ENCODE results near the gene MINDY4. TPM values are rescaled to one million over a fixed set of nuclear protein-coding genes. Genes with fewer than 3 reads are reported as not detected.

MINDY4 gene
- total RNA-seq (2021; fragmentation: NEBNext Ultra II Directional; extraction: Animal tissue kit (Norgen Biotek cat#: 25700)), result 3.6 and 3.8 TPM in 2 replicates
- polyA plus RNA-seq (2011; rRNA removed), result 1.3 and 1.6 TPM in 2 replicates
- 1.8 TPM for polyA plus RNA-seq (2011; cell fraction: cytosol; rRNA removed)
- 3.1 TPM for polyA plus RNA-seq (2011; cell fraction: nucleus; rRNA removed)
- 2.2 to 3.3 TPM (median 2.6 TPM) in 4 replicates for polyA plus RNA-seq (2012, experiment 1 of 2)
- 2.2 TPM for polyA plus RNA-seq (2012, experiment 2 of 2)
- polyA plus RNA-seq (2013, experiment 1 of 2), result 1.6 TPM
- 1.5 TPM for polyA plus RNA-seq (2013, experiment 2 of 2)
- polyA minus RNA-seq (2011; rRNA and poly(A)+ RNA removed), result 2.2 and 2.6 TPM in 2 replicates
- polyA minus RNA-seq (2011; cell fraction: cytosol; rRNA and poly(A)+ RNA removed), result 0.66 TPM
- 5.3 TPM for polyA minus RNA-seq (2011; cell fraction: nucleus; rRNA and poly(A)+ RNA removed)
- long read RNA-seq, experiment 1, result 0 reads
- long read RNA-seq, experiment 2, partial matches to known transcripts, result 3 of 3 reads
- long read RNA-seq, experiment 2, other reads (novel, unspliced or antisense), result 0 of 3 reads

GRCh38 chr7:30771174-30771879 lies at the start of gene MINDY4:
Gene MINDY4, plus strand, starts transcription at chr7:30771417. Its CDS starts 77 bp downstream, at chr7:30771494.
- Histone ChIP-seq H2AFZ (ENCODE audit: low read length) (peak within 1 kb of the TSS; percentile 98), H3K79me2 (ENCODE audit: control insufficient read depth in 1 of 2, insufficient read depth in 2 of 2, low read length in 2 of 2) (peaks cover 0 to 2% of the 10 kb centered on the region in 2 experiments; a peak in 1 of 4 replicates), H2BK12ac (ENCODE audit: low read depth, low read length) (no peak within 1 kb of the TSS), H4K20me1 (replicated peaks in 1 of 2; ENCODE audit: control insufficient read depth in 1 of 2, insufficient read depth in 2 of 2, low read length in 2 of 2) (no peaks in the 10 kb centered on the region), H4K5ac (ENCODE audit: insufficient read length, low read depth, low read length) (peak within 1 kb of the TSS; percentile 73), H2BK20ac (ENCODE audit: low read length) (no peak within 1 kb of the TSS), H3K9ac (replicated peaks in 1 of 4; ENCODE audit: extremely low read depth in 1 of 4, low read depth in 3 of 4, low read length in 3 of 4) (peak within 1 kb of the TSS; percentile 56 to 73 (median 60); a peak in 6 of 7 replicates), H3K23ac (ENCODE audit: insufficient read length) (no peak within 1 kb of the TSS), H2AK5ac (ENCODE audit: low read depth, low read length) (no peak within 1 kb of the TSS), H4K91ac (replicated peaks; ENCODE audit: insufficient read length, low read length) (no peak within 1 kb of the TSS), H3K36me3 (ENCODE audit: control insufficient read depth in 2 of 4, insufficient read depth in 4 of 4, low read length in 3 of 4) (no peaks in the 10 kb centered on the region), H2BK5ac (ENCODE audit: low read depth, low read length) (no peak within 1 kb of the TSS), H3K4me1 (replicated peaks in 1 of 4; ENCODE audit: control insufficient read depth in 3 of 4, insufficient read depth in 4 of 4, low read length in 3 of 4) (peaks cover 0 to 2% (median under 1%) of the 10 kb centered on the region in 4 experiments; a peak in 5 of 7 replicates), H3K4ac (replicated peaks; ENCODE audit: insufficient read length, low read depth, low read length) (no peak within 1 kb of the TSS), H3K14ac (ENCODE audit: insufficient read length) (no peak within 1 kb of the TSS), H3K56ac (replicated peaks; ENCODE audit: insufficient read length, low read depth, low read length) (peak within 1 kb of the TSS; percentile 52), H3K4me2 (ENCODE audit: insufficient read depth in 1 of 2, low read depth in 2 of 2, low read length in 2 of 2) (peak within 1 kb of the TSS; percentile 73 to 74), H2BK120ac (replicated peaks; ENCODE audit: low read depth, low read length) (no peak within 1 kb of the TSS), H3K9me3 (ENCODE audit: insufficient read depth in 2 of 2, low read depth in 1 of 2, low read length in 1 of 2) (no peaks in the 10 kb centered on the region), H3K23me2 (ENCODE audit: low read depth, low read length) (peaks cover 10% of the 10 kb centered on the region; the same call in 1 of the 2 replicates), H3K27me3 (replicated peaks in 1 of 4; ENCODE audit: control insufficient read depth in 3 of 4, extremely low read depth in 1 of 4, insufficient read depth in 3 of 4, low read length in 3 of 4) (no peaks in the 10 kb centered on the region), H3K79me1 (ENCODE audit: low read depth, low read length) (no peaks in the 10 kb centered on the region; the same call in 1 of the 2 replicates), H4K8ac (ENCODE audit: extremely low read depth, insufficient read depth, low read length) (peak within 1 kb of the TSS; percentile 45), H2BK15ac (ENCODE audit: low read length) (peak within 1 kb of the TSS; percentile 83; the same call in 1 of the 2 replicates), H3K27ac (ENCODE audit: low read depth, low read length) (no peak within 1 kb of the TSS), H3K18ac (ENCODE audit: extremely low read depth, low read length) (peak within 1 kb of the TSS; percentile 76; the same call in 1 of the 2 replicates), H3K4me3 (ENCODE audit: extremely low read depth in 1 of 4, insufficient read depth in 2 of 4, low read depth in 3 of 4, low read length in 4 of 4) (peak within 1 kb of the TSS; percentile 50 to 93 (median 74))
- FAIRE-seq (no peak), DNase-seq (ENCODE audit: low read depth in 1 of 2, low spot score in 2 of 2) (peak; percentile 36 to 86)
- CTCF ChIA-PET (ENCODE audit: partially characterized antibody), result interaction anchor here (0.8 to 4.7 kb wide), 5 partner anchors 8 to 137 kb away, joined by 3 to 17 read pairs (median 3); no protein-coding TSS in a partner anchor
- WGBS, 2 experiments (ENCODE audit: extremely low coverage in 1 of 2, insufficient coverage in 1 of 2, insufficient read length in 1 of 2, insufficient replicate concordance in 2 of 2, low coverage in 1 of 2, low lambda C conversion rate in 2 of 2, missing lambda C conversion rate in 1 of 2), result 2% methylated on average over 55 of the region's 62 CpGs; no CpG with 5 or more reads in 1 of the 2 experiments
- POLR2A ChIA-PET (ENCODE audit: partially characterized antibody), result interaction anchor here (0.9 kb wide), 2 partner anchors 20 to 21 kb away, joined by 3 read pairs; no protein-coding TSS in a partner anchor
- TF ChIP-seq CREB1 (IDR thresholded peaks at IDR 0.05), result peak; percentile 93
- TF ChIP-seq BACH1 (IDR thresholded peaks at IDR 0.05; ENCODE audit: low read length), result no peak; the same call in 1 of the 2 replicates
- no peak for TF ChIP-seq SP1 (IDR thresholded peaks at IDR 0.05; ENCODE audit: low read depth, low read length)
- TF ChIP-seq CTBP2 (IDR thresholded peaks at IDR 0.05; ENCODE audit: borderline replicate concordance, insufficient read depth, insufficient read length, low read length), result no peak
- no peak for TF ChIP-seq RAD21 (IDR thresholded peaks at IDR 0.05 in 1 of 2, conservative IDR thresholded peaks at IDR 0.05 in 1 of 2; ENCODE audit: low read depth in 2 of 2, low read length in 2 of 2)
- no peak for TF ChIP-seq EP300 (IDR thresholded peaks at IDR 0.05; ENCODE audit: borderline replicate concordance in 1 of 2, low read depth in 2 of 2, low read length in 2 of 2)
- no peak; the same call in 1 of the 2 replicates for TF ChIP-seq E2F6 (IDR thresholded peaks at IDR 0.05)
- TF ChIP-seq POLR2AphosphoS5 (IDR thresholded peaks at IDR 0.05; ENCODE audit: low read depth, low read length), result peak; percentile 54; the same call in 1 of the 2 replicates

All from H1 (cell line).